ENCODE measurements around the gene SEC14L5. TPM values are rescaled to one million over a fixed set of nuclear protein-coding genes. Genes with fewer than 3 reads are reported as not detected.

Gene SEC14L5
- total and polyA plus RNA-seq, 2 donors (not counting 3 experiments of a cell fraction or from before 2014, with no cell fraction given), result not detected

GRCh38 chr16:5010576-5011329 is 52.6 kb downstream of the SEC14L5 start:
- H2AFZ ChIP-seq (ENCODE audit: low read depth, low read length), result no peak overlapping the region
- H3K27ac ChIP-seq (ENCODE audit: insufficient read depth, low read depth, low read length), result no peak overlapping the region
- FAIRE-seq (no peak), DNase-seq (ENCODE audit: low read depth, low spot score) (no peak)
- H3K36me3 ChIP-seq (ENCODE audit: control insufficient read depth in 2 of 2, extremely low read depth in 1 of 2, insufficient read depth in 2 of 2, low read length in 2 of 2), result no peaks in the 10 kb centered on the region
- TF ChIP-seq EZH2 (IDR thresholded peaks at IDR 0.05; ENCODE audit: borderline replicate concordance, low read depth, low read length, severe bottlenecking) (no peak), POLR2A (IDR thresholded peaks at IDR 0.05; ENCODE audit: low read depth, low read length) (no peak), MYC (IDR thresholded peaks at IDR 0.05; ENCODE audit: low read depth, low read length) (no peak)
- H3K9ac ChIP-seq (replicated peaks; ENCODE audit: extremely low read depth, insufficient read depth, low read length), result no peak overlapping the region
- dilution Hi-C loops (cut with MboI; ENCODE audit: extremely low pct_ligation_motif_present, low sequenced_read_pairs) (no loop called here), intact Hi-C loops (cut with micrococcal nuclease) (no loop called here)
- no peaks in the 10 kb centered on the region for H3K9me3 ChIP-seq (replicated peaks; ENCODE audit: control insufficient read depth, insufficient read depth, low read length)
- POLR2A ChIA-PET, result no interaction called here
- no peak overlapping the region for H3K4me3 ChIP-seq (replicated peaks in 1 of 3; ENCODE audit: insufficient read depth in 1 of 3, low read depth in 1 of 3, low read length in 3 of 3)
- H4K20me1 ChIP-seq (replicated peaks; ENCODE audit: control insufficient read depth, extremely low read depth, insufficient read depth, low read length), result no peaks in the 10 kb centered on the region
- H3K4me2 ChIP-seq (ENCODE audit: insufficient read depth, low read length), result no peak overlapping the region
- H3K4me1 ChIP-seq (ENCODE audit: control insufficient read depth, extremely low read depth, insufficient read depth, low read length), result no peaks in the 10 kb centered on the region
- no peaks in the 10 kb centered on the region for H3K79me2 ChIP-seq (ENCODE audit: control insufficient read depth, insufficient read depth, low read length)
- no TSS peak for BruUV-seq (replicated peaks)
- H3K9me1 ChIP-seq (replicated peaks; ENCODE audit: control insufficient read depth, extremely low read depth, insufficient read depth, low read length), result no peaks in the 10 kb centered on the region
- H3K27me3 ChIP-seq (ENCODE audit: control insufficient read depth in 2 of 2, insufficient read depth in 2 of 2, low read length in 2 of 2), result no peaks in the 10 kb centered on the region
- CTCF ChIA-PET, result interaction anchor here (0.7 to 1.1 kb wide), 2 partner anchors 14 to 125 kb away, joined by 3 read pairs; no protein-coding TSS in a partner anchor

DNA sequence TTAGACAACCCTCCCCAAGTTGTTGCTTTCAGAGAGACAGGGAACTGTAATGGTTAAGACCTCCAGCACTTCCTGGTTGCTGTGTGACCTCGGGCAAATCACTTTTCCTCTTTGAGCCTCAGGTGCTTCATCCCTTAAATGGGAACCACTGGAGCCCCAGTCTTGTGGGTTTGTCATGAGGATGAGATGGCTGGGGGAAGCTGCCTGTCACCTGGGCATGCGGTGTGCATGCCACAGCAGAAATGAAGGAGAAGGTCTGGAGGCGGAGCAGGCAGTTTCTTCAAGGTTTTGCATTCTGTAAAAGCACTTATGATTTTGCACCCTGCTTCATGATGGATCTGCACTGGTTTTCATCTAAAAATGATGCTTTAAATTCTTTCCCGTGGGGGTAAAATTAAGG is 53.5 kb downstream of the SEC14L5 start:
- CTCF ChIA-PET, result no interaction called here
- no peak for FAIRE-seq

More for the DNA sequence above, 53.5 kb downstream of the SEC14L5 start:
- Histone ChIP-seq H2AFZ (ENCODE audit: low read depth, low read length) (no peak overlapping the region), H3K9me3 (replicated peaks; ENCODE audit: control insufficient read depth, insufficient read depth, low read length) (no peaks in the 10 kb centered on the region), H4K20me1 (replicated peaks; ENCODE audit: control insufficient read depth, extremely low read depth, insufficient read depth, low read length) (no peaks in the 10 kb centered on the region), H3K4me1 (ENCODE audit: control insufficient read depth, extremely low read depth, insufficient read depth, low read length) (no peaks in the 10 kb centered on the region), H3K4me3 (replicated peaks in 1 of 3; ENCODE audit: insufficient read depth in 1 of 3, low read depth in 1 of 3, low read length in 3 of 3) (no peak overlapping the region), H3K79me2 (ENCODE audit: control insufficient read depth, insufficient read depth, low read length) (no peaks in the 10 kb centered on the region), H3K9me1 (replicated peaks; ENCODE audit: control insufficient read depth, extremely low read depth, insufficient read depth, low read length) (no peaks in the 10 kb centered on the region), H3K9ac (replicated peaks; ENCODE audit: extremely low read depth, insufficient read depth, low read length) (no peak overlapping the region), H3K4me2 (ENCODE audit: insufficient read depth, low read length) (no peak overlapping the region), H3K27me3 (ENCODE audit: control insufficient read depth in 2 of 2, insufficient read depth in 2 of 2, low read length in 2 of 2) (no peaks in the 10 kb centered on the region), H3K36me3 (ENCODE audit: control insufficient read depth in 2 of 2, extremely low read depth in 1 of 2, insufficient read depth in 2 of 2, low read length in 2 of 2) (no peaks in the 10 kb centered on the region), H3K27ac (ENCODE audit: insufficient read depth, low read depth, low read length) (no peak overlapping the region)
- dilution Hi-C loops (cut with MboI; ENCODE audit: extremely low pct_ligation_motif_present, low sequenced_read_pairs) (no loop called here), intact Hi-C loops (cut with micrococcal nuclease) (no loop called here)
- DNase-seq (ENCODE audit: low read depth, low spot score), result no peak
- no TSS peak for BruUV-seq (replicated peaks)
- POLR2A ChIA-PET, result no interaction called here
- TF ChIP-seq JUN (IDR thresholded peaks at IDR 0.05; ENCODE audit: borderline replicate concordance, insufficient read depth, insufficient read length, low read depth), result no peak
- TF ChIP-seq GATA2 (IDR thresholded peaks at IDR 0.05; ENCODE audit: insufficient read depth, insufficient read length, low read depth, low read length), result no peak
- TF ChIP-seq EZH2 (IDR thresholded peaks at IDR 0.05; ENCODE audit: borderline replicate concordance, low read depth, low read length, severe bottlenecking), result no peak
- no peak for TF ChIP-seq FOS (IDR thresholded peaks at IDR 0.05; ENCODE audit: borderline replicate concordance, insufficient read depth, low read length)
- TF ChIP-seq MAX (IDR thresholded peaks at IDR 0.05; ENCODE audit: insufficient read depth, insufficient read length), result no peak
- TF ChIP-seq MYC (IDR thresholded peaks at IDR 0.05; ENCODE audit: low read depth, low read length), result no peak
- no peak for TF ChIP-seq CTCF (IDR thresholded peaks at IDR 0.05; ENCODE audit: extremely low read depth in 1 of 2, insufficient read depth in 1 of 2, low read depth in 1 of 2, low read length in 2 of 2)
- TF ChIP-seq POLR2A (IDR thresholded peaks at IDR 0.05; ENCODE audit: low read depth, low read length), result no peak
- TF ChIP-seq POLR2AphosphoS5 (IDR thresholded peaks at IDR 0.05; ENCODE audit: insufficient read depth, low read depth, low read length), result no peak

Data from endothelial cell of umbilical vein (primary cell).